ENCODE results near the gene RASAL1.
A peak's percentile ranks its signal among the peaks of the same experiment; 100 is the strongest.

The RASAL1 gene

DNA sequence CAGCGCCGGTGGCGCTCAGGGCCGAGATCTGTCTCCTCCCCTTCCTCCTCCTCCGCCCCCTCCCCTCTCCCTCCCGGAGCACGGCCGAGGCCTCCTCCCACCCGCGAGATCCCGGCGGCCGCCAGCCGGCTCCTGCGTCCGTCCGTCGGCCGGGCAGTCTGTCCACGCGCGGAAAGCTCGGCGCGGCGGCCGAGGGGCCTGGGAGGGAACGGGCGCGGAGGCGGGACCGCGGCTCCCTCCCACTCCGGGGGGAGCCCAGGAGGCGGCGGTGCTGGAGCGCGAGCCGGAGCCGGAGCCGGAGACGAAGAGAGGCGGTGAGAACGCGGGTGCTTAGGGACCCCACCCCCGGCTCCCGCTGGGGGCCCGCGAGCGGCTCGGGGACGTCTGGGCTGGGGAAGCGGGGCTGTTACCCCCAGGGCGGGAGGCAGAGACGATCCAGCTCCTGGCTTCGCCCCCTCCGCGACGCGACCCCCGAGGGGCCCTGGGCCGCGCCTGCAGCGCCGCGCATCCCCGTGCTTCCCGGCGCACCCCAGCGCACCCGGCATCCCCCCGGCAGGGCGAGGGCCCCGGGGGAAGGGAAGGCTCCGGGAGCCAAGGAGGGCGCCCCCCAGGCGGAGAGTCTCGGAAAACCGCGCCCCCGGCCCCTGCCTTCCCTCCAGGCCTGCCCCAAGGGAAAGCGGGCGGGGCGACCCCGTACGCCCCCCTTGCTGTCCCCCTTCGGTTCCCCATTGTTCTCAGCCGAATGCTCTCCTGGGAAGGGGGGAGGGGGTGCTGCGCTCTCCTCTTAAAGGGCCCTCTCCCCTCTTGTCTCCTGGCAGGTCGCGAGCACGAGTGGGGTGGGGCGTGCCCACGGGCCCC is 78.7 kb downstream of the RASAL1 start, which contains the start of gene DTX1:
DTX1 (plus strand) TSS at position 100 of the 858 bp plus-strand sequence. CDS start 1,463 bp downstream, outside the sequence.
- DNase-seq, result no peak

DNA sequence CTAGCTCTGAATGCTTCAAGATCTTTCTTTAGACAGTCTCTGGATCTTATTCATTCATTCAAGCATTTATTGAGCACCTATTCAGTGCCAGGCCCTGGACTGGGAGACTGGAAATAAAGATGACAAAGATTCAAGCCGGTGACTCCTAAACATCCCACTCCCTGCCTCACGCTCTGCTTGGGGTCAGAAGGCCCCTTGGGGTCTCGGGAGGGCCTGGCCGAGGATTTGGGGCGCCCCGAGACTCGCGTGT is 79.3 kb downstream of the RASAL1 start:
- DNase-seq, result no peak

- DNase-seq, result no peak
These were observed 79.8 kb downstream of the RASAL1 start for GRCh38 chr12:113055594-113056380.

GRCh38 chr12:113054948-113055486 is 80.5 kb downstream of the RASAL1 start:
- no peak for DNase-seq

DNA sequence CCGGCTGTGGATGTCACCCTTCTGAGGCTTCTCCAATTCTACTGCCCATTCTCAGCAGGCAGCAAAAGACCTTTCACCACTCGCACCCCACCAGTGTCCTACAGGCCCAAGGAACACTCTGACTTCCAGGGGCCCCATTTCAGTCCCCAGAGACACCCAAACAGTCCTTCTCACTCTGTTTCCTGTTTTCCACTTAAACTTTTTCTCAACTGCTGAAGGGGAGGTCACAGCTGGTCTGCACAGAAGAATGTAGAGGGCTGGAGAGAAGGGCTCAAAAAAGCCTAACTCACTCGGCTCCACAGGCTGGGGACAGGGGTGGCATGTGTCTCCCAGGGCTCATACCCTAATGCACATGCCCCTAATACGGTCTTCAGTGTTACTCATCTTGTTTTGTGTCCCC is 83.2 kb downstream of the RASAL1 start:
- DNase-seq, result no peak

DNA sequence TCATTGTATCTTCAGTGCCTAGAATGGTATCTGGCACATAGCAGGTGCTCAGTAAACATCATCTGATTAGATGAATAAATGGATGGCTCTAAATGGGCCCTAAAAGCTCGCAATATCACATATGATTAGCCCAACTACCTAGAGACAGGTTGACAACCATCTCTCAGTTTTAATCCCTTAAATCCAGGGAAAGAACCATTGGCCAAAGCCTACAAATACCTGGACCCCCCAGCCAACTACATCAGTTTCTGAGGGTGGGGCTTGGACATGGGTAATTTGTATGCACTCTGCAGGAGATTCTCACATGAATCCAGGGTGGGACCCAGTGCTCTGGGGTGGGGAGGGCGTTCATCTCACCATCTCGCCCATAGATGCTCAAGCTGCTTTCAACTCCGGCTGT is 83.8 kb downstream of the RASAL1 start:
- no peak for DNase-seq

DNA sequence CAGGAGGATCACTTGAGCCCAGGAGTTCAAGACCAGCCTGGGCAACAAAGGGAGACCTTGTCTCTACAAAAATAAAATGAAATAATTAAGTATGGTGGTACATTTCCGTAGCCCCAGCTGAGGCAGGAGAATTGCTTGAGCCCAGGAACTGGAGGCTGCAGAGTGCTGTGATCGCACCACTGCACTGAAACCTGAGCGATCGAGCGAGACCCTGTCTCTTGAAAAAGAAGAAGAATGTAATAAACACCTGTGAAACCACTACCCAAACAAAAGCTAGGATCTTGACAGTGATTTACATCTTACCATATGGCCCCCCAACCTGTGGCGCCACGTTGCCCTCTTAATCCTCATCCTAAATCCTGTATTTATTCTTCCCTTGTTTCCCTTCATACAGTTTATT is 84.8 kb downstream of the RASAL1 start:
- no peak for DNase-seq

GRCh38 chr12:113049976-113050742 is 85.4 kb downstream of the RASAL1 start:
- DNase-seq, result peak; percentile 56 to 86

Measured in SHP77 (cell line).